Amniotic stem cell (primary cell): ENCODE data around the gene VTA1.
"Not testable (repeated sequence)": the region's sequence is repeated elsewhere in the genome, so short reads cannot be mapped to it uniquely, and the experiment has no call there.

Experiments
- DNase-seq: peaks from one replicate; lab custom pipeline; 2025; lab: John Stamatoyannopoulos, UW

Gene VTA1

GRCh38 chr6:142226731-142227130, 79.7 kb downstream of the VTA1 start:
- DNase-seq: no peak

- not testable (repeated sequence) for DNase-seq
These were observed 82.6 kb downstream of the VTA1 start for GRCh38 chr6:142229518-142230270.

- DNase-seq: not testable (repeated sequence)
These were observed 85.4 kb downstream of the VTA1 start for GRCh38 chr6:142232206-142233044.

- no peak for DNase-seq
These were observed 87.1 kb downstream of the VTA1 start for GRCh38 chr6:142233945-142234682.

GRCh38 chr6:142235272-142235671, 88.2 kb downstream of the VTA1 start:
- DNase-seq: no peak

- DNase-seq: no peak
These were observed 88.7 kb downstream of the VTA1 start for GRCh38 chr6:142235791-142236190.

- DNase-seq: no peak
These were observed 89.6 kb downstream of the VTA1 start for GRCh38 chr6:142236691-142237090.

GRCh38 chr6:142238881-142239280, 91.8 kb downstream of the VTA1 start:
- no peak for DNase-seq

GRCh38 chr6:142240179-142240578, 93.1 kb downstream of the VTA1 start:
- no peak for DNase-seq

- DNase-seq: no peak
These were observed 94.0 kb downstream of the VTA1 start for GRCh38 chr6:142241061-142241460.

- DNase-seq: no peak
These were observed 95.2 kb downstream of the VTA1 start for GRCh38 chr6:142242269-142242668.

- DNase-seq: no peak
These were observed 99.9 kb downstream of the VTA1 start for GRCh38 chr6:142246960-142247359.

GRCh38 chr6:142249266-142249665, 102.2 kb downstream of the VTA1 start:
- DNase-seq: no peak

GRCh38 chr6:142251930-142252445, 104.9 kb downstream of the VTA1 start:
- no peak for DNase-seq

- no peak for DNase-seq
These were observed 107.5 kb downstream of the VTA1 start for GRCh38 chr6:142254513-142254912.

- DNase-seq: no peak
These were observed 108.7 kb downstream of the VTA1 start for GRCh38 chr6:142255785-142256184.

GRCh38 chr6:142258305-142258704, 111.2 kb downstream of the VTA1 start:
- DNase-seq: no peak

GRCh38 chr6:142258757-142259156, 111.7 kb downstream of the VTA1 start:
- no peak for DNase-seq

GRCh38 chr6:142260748-142261147, 113.7 kb downstream of the VTA1 start:
- no peak for DNase-seq

GRCh38 chr6:142262231-142262630, 115.2 kb downstream of the VTA1 start:
- DNase-seq: no peak

- no peak for DNase-seq
These were observed 118.4 kb downstream of the VTA1 start for GRCh38 chr6:142265476-142265875.

GRCh38 chr6:142266060-142266459, 119.0 kb downstream of the VTA1 start:
- no peak for DNase-seq
